HG03520 (cell line): ENCODE measurements around the gene SERPINA7.
"Not testable (repeated sequence)": the region's sequence is repeated elsewhere in the genome, so short reads cannot be mapped to it uniquely, and the experiment has no call there.

Experiments
- ATAC-seq: cut with Tn5 transposase; IDR thresholded peaks from one replicate; pipeline ENCODE4 v1.9.1; 2021; ENCODE audit warnings: mild to moderate bottlenecking, moderate library complexity; ENCODE audit not compliant: unreplicated experiment

The SERPINA7 gene, protein sequence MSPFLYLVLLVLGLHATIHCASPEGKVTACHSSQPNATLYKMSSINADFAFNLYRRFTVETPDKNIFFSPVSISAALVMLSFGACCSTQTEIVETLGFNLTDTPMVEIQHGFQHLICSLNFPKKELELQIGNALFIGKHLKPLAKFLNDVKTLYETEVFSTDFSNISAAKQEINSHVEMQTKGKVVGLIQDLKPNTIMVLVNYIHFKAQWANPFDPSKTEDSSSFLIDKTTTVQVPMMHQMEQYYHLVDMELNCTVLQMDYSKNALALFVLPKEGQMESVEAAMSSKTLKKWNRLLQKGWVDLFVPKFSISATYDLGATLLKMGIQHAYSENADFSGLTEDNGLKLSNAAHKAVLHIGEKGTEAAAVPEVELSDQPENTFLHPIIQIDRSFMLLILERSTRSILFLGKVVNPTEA

DNA sequence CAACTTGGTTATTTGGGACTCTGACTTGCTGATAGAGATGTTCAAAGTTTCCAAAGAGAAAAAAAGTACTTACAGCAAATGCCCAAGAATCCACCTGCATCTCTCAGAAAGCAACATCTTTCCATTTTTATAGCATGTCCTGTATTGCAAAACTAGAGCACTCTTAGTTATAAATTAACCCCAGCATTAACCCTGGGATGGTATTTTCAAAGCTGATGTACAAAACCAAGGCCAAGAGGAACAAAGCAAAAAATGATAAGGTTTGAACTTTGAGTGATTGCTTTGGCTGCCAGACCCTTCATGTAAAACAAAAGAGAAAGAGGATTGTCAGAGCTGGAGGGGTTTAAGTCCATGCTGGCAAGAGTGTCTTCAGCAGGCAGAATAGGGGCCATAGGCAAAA, at the start of gene SERPINA7:
TSS of gene SERPINA7 (minus strand) at position 103 of the 400 bp plus-strand sequence. CDS start 1,669 bp downstream, outside the sequence.
- no peak for ATAC-seq

DNA sequence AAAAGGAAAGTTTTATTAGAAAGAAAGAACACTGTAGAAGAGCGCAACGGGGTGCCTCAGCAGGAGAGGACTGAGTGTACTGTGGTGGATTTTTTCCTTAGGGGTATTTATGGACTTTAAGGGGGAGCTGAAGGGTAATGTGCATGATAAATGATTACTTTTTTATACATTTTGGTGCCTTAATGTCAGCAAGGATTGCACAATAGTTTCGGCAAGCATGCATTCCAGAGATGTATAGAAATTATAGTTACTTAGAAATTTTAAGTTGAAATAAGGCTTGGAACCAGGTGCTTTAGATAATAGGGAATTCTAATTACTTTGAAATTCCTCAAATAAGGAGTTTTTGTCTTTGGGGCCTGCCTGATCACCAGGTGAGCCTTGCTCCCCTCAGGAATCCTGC, 30.5 kb upstream of the SERPINA7 start:
- no peak for ATAC-seq

DNA sequence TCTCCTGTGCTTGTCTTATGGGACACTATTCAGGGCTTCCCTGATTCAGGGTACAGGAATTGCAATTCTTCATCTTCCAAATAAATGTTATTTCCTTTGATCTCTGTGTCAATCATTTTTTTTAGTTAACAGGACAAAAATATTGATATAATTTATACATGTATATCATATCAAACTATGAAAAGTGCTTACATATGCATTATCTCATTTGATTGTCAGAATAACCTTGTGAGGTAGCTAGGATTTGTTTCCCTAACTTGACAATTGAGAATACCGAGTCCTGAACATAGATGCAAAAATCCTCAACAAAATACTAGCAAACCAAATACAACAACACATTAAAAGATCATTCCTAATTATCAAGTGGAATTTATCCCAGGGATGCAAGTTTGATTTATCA, 11.5 kb upstream of the SERPINA7 start:
- ATAC-seq: no peak

DNA sequence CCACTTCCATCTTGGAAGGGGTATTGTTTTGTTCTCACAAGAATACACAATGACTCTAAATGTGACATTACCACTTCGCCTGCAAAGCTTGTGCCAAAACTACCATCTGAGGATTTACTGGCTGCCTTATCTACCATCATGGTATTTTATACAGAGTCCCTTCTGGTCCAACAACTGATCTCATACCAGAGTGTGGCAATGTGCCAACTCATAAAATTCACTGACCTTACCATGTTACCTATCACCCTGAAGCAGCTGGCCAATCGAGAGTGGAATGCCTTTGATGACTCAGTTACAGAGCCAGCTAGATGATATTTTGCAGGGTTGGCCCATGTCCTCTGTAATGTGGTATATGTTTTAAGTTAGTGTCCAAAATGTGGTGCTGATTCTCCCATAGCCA, 3.8 kb upstream of the SERPINA7 start:
- no peak for ATAC-seq

DNA sequence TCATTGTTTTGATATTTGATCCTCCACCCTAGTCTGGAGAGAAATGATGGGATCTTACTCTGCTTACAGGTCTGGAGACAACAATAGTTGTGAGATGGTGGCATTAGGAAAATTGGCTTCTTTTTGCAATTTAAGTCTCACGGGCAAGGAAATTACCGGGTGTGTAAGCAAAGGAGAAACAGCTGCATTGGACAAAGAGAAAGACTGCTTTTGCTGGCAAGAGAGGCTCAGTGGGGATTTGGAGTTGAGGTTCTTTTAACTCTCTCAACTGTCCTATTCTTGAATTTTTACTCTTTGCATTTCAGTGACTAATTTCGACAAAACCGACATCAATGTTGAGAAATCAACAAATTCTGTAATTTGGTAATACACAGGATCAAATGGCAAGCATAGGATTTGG, 2.3 kb upstream of the SERPINA7 start:
- no peak for ATAC-seq

DNA sequence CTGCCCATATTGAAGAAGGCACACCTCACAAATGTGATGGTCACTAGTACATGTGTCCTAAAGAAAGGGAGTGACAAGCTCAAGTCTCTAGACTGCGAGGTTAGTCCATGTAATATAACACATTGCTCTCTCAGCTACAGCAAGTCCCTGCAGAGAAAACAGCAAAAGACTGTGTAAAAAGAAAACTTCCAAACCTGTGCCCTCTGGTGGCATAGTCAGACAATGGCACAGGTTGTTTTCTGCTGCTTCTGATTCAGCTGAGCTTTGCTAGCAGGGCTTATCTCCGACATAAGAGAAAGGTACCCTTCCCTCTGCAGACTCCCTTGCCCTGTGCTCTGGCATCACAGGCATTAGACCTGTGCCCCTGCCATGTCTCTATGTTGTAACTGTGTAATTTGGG, 1.4 kb upstream of the SERPINA7 start:
- ATAC-seq: no peak

DNA sequence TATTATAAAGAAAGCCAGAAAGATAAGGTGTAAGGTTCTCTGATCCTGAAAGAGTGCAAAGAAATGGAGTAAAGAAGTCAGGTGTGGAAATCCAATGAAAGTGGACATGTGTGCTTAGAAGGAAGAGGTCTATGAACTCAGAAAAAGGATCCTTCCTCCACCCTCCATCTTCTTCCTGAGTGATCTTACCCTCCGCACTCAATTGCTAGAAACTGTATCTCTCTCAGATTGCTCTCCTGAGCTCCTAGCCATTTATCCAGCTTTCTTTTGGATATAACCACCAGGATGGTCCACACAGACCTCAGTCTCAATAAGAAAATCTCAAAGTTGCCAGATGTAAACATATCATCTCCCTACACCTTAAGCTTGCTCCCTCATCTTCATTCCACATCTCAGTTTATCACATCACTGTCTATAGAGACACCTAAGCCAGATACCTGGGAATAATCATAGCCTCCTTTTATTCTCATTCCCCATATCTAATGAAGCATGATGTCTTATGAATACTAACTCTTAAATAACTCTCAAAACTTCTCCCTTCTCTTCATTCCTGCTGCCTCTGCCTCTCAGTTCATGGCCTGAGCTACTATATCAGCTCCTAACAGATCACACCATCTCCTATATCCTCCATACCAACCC, 573 bp downstream of the SERPINA7 start:
- ATAC-seq: no peak

DNA sequence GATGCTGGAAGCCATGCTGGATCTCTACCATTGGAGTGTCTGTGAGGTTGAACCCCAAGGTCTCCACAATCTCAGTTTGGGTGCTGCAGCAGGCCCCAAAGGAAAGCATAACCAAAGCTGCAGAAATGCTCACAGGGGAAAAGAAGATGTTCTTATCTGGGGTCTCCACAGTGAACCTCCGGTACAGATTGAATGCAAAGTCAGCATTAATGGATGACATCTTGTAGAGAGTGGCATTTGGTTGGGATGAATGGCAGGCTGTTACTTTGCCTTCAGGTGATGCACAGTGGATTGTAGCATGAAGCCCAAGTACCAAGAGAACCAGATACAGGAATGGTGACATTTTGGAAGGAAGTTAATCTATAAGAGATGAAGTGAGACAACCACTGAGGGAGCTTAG, 1.8 kb downstream of the SERPINA7 start:
- no peak for ATAC-seq

DNA sequence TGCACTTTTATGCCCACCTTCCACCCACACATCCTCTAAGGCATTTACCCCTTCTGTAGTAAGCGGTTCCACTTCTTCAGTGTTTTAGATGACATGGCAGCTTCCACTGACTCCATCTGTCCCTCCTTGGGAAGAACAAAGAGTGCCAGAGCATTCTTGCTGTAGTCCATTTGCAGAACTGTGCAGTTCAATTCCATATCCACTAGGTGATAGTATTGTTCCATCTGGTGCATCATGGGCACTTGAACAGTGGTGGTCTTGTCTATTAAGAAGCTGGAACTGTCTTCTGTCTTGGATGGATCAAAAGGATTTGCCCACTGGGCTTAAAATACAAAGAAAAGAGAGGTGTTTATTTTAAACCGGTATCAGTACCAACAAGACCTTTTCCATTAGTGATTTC, 3.5 kb downstream of the SERPINA7 start:
- no peak for ATAC-seq

DNA sequence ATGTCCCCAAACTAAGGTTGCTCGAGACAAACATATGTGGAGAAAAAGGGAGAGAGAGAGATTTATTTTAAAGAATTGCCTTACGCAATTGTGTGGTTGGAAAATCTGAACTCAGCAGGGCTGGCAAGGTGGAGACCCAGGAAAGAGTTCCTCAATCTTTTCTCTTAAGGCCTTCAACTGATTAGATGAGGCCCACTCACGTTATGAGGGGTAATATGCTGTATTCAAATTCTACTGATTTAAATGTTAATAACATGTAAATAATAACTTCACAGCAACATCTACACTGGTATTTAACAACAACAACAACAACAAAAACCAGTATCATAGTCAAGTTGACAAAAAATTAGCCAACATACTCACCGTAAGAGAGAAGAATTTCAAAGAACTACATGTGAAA, 14.6 kb downstream of the SERPINA7 start:
- no peak for ATAC-seq

DNA sequence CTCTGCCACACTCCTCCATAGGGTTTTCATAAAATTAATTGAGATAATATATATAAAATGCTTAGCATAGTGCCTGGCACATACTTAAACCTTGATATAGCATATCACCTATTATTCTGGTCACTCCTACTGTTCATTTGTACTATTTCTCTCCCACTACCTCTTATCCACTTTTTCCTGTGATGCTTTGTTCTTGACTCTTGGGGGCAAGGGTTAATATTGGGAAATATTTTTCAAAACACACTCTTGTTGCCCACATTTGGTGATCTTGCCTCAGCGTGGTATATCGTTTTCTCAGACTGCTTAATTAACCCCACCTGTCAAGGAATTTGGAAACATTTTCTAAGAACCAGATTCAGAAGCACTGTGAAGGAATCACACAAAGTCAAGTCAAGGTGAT, 16.3 kb downstream of the SERPINA7 start:
- ATAC-seq: no peak

DNA sequence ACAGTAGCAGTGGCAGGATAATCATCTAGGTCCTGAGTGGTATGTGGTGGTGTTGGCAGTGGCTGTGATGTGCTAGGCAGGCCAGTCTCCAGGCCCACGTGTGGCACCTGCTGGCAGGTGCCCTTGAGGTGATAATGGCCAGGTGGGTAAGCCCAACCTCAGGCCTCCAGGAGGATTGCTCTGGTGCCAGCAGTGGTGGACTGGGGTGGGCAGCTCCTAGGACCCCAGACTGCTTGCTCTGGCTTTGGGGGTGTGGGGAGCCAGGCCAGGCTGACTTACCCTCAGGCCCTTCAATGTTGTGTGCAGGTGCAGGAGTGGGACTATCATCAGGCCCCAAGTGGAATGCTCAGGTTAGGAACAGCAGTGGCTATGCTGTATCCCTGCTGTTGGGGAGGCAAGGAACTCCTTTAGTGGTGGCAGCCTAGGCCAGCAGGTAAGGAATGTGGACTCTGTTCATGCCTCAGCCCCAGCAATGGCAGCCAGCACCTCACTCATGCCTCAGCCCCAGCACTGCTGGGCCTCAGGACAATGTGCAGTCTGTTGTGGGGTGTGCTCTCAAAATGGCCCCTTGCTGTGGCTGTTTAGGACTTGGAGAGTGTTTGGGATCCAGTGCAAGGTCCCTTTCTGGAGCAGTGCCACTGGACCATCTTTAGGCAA, 24.3 kb downstream of the SERPINA7 start:
- ATAC-seq: no peak

DNA sequence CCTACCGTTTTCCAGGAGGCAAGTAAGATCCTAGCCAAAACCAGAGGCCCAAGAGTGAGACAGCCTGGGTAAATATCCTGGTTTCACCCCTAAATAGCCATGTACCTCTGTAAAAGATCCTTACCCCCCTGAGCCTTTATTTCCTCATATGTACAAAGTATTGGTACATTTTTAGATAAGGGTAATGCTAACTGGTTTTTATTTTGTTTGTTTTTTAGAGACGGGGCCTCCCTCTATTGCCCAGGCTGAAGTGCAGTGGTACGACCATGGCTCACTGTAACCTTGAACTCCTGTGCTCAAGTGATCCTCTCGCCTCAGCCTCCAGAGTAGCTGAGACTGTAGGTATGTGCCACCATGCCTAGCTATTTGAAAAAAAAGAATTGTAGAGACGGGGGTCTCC, 29.4 kb downstream of the SERPINA7 start:
- ATAC-seq: no peak

DNA sequence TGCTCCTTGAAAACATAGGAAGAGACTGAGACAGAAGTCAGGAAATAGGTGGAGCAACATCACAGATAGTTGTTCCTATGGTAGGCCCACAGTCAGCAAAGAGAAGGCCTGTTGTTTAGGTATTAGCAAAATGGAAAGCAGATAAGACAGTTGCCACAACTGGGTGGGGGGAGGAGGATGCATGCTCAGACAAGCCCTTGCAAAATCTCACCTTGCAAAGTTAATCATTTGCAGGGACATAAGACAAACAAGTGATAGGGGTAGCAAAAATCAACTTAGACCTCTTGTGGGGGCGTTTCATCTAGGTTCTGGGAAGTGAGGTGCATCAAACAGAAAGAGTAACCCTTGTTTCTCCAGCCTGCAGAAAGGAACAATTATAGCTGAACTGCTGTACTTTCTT, 30.7 kb downstream of the SERPINA7 start:
- ATAC-seq: no peak

DNA sequence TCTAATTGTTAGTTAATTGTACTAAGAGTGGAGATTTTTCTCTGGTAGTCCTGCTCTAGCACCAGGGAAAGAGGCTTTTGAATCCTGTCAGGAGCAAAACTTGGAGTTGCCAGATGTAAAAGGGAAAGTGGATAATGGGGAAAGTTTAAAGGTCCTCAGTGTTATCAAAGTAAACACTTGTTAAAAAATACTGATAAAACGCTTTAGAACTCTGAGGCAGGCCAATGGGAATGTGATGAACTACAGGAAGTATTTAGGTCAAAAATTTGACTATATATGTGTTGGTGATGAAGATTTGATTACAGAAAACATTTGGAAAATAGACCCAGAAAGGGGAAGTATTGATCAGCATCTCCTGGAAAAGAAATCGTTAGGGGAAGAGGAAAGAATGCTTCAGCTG, 32.8 kb downstream of the SERPINA7 start:
- no peak for ATAC-seq

DNA sequence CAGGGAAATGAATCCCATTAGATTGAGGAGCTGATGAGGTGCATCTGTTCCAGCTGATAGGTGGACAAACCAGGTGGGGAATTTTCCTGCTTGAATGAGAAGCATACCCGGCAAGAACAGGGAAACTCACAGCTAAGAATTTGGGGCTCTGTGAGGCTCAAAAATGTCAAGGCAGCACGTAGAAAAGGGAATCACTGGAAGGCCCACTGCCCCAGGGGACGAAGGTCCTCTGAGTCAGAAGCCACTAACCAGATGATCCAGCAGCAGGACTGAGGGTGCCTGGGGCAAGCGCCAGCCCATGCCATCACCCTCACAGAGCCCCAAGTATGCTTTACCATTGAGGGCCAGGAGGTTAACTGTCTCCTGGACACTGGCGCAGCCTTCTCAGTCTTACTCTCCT, 37.9 kb downstream of the SERPINA7 start:
- not testable (repeated sequence) for ATAC-seq

DNA sequence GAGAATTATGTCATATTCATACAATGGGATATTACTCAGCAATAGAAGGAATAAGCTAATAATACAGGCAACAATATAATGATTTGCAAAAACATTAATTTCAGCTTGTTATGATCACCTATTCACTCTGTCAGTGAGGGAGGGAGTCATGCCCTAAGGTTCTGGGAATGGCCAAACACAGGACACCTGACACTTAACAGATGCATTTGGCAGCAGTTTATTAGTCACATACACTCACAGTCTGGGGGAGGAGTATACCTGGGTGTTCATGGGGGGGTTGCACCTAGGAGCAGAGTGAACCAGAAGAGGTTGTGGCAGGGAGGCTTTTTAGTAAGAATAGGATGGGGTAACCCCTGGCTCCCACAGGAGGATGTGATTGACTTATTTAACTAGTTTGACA, 38.3 kb downstream of the SERPINA7 start:
- no peak for ATAC-seq

DNA sequence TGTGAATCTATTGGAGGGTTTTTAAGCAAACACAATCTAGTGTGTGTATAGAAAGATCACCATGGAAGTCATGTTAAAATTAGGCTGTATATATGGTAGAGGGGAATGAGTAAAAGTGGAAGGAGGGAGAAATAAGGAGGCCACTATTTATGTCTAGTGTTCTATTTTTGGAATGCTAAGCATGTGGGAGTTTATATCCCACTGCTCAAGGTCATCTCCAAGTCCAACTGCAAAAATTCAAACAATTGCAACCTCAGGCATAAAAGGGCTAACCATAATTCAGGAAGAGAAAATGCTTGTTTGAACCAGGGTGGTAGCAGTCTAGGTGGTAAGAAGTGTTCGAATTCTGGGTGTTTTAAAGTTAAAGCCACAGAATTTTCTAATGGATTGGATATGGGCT, 39.2 kb downstream of the SERPINA7 start:
- no peak for ATAC-seq

DNA sequence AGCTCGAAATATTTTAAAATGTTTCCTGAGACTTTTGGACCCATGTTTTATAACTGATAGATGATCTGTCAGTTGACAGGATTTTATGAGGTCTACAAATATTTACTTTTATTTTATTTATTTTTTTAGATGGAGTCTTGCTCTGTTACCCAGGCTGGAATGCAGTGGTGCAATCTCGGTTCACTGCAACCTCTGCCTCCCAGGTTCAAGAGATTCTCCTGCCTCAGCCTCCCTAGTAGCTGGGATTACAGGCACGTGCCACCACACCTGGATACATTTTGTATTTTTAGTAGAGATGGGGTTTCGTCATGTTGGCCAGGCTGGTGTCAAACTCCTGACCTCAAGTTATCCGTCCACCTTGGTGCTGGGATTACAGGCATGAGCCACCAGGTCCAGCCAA, 50.0 kb downstream of the SERPINA7 start:
- not testable (repeated sequence) for ATAC-seq
